Activated CD4-positive, alpha-beta memory T cell treated with anti-CD3 and anti-CD28 coated beads, Interleukin-2, amount 10 ng/mL, durations not matched to agents 7 days and 5 days (primary cell): Measurements from ENCODE around the gene USH2A. TPM values are rescaled to one million over a fixed set of nuclear protein-coding genes. Genes with fewer than 3 reads are reported as not detected.

Experiments used
- CTCF ChIA-PET: fragments of 350-600 bp; sonication (Branson Sonifier 250); formaldehyde crosslinking; loops from one replicate; lab custom pipeline; 2021; ENCODE audit warnings: antibody characterized with exemption, inconsistent platforms; lab: Charles Lee
- POLR2A ChIA-PET: fragments of 350-600 bp; sonication (Branson Sonifier 250); formaldehyde crosslinking; loops from one replicate; lab custom pipeline; 2021; ENCODE audit warnings: antibody characterized with exemption; lab: Charles Lee
- DNase-seq: peaks from one replicate; pipeline ENCODE4 v3.0.0-alpha.2; 2020
- H3K27ac Mint-ChIP-seq: one replicate; pipeline ENCODE4 v1.8.0; 2021; ENCODE audit warnings: mild to moderate bottlenecking, mixed read lengths
- H3K27me3 Mint-ChIP-seq: one replicate; pipeline ENCODE4 v1.8.0; 2021; ENCODE audit warnings: mixed read lengths
- H3K36me3 Mint-ChIP-seq: one replicate; pipeline ENCODE4 v1.8.0; 2021; ENCODE audit warnings: low read depth, mixed read lengths
- H3K4me1 Mint-ChIP-seq: one replicate; pipeline ENCODE4 v1.8.0; 2021; ENCODE audit warnings: mixed read lengths
- H3K4me3 Mint-ChIP-seq: one replicate; pipeline ENCODE4 v1.8.0; 2021; ENCODE audit warnings: mild to moderate bottlenecking, mixed read lengths
- H3K9me3 Mint-ChIP-seq: one replicate; pipeline ENCODE4 v1.8.0; 2021; ENCODE audit warnings: mixed read lengths
- total RNA-seq, 2 experiments: library from RNA; stranded (reverse); gene quantifications; one replicate each; pipeline ENCODE4 v1.2.3, GENCODE V29; 2021

The USH2A gene
- total RNA-seq, 2 experiments from 2014 or later, result not detected

- no peaks in the 10 kb centered on the region for H3K36me3 Mint-ChIP-seq
- POLR2A ChIA-PET, result no interaction called here
- DNase-seq, result no peak
- H3K9me3 Mint-ChIP-seq, result peaks cover 7% of the 10 kb centered on the region
- no peak overlapping the region for H3K4me3 Mint-ChIP-seq
- no peak overlapping the region for H3K27ac Mint-ChIP-seq
- CTCF ChIA-PET, result no interaction called here
- no peaks in the 10 kb centered on the region for H3K4me1 Mint-ChIP-seq
- H3K27me3 Mint-ChIP-seq, result no peaks in the 10 kb centered on the region
These were observed 11.0 kb upstream of the USH2A start for GRCh38 chr1:216434232-216434631.

- H3K27me3 Mint-ChIP-seq, result no peaks in the 10 kb centered on the region
- ChIA-PET CTCF (no interaction called here), POLR2A (no interaction called here)
- no peak overlapping the region for H3K4me3 Mint-ChIP-seq
- H3K36me3 Mint-ChIP-seq, result no peaks in the 10 kb centered on the region
- no peak overlapping the region for H3K27ac Mint-ChIP-seq
- no peaks in the 10 kb centered on the region for H3K4me1 Mint-ChIP-seq
- H3K9me3 Mint-ChIP-seq, result peaks cover 7% of the 10 kb centered on the region
- no peak for DNase-seq
These were observed 9.9 kb upstream of the USH2A start for GRCh38 chr1:216433175-216433574.

GRCh38 chr1:216430744-216431143 lies 7.5 kb upstream of the USH2A start:
- DNase-seq, result no peak
- Mint-ChIP-seq H3K36me3 (no peaks in the 10 kb centered on the region), H3K9me3 (peaks cover 7% of the 10 kb centered on the region), H3K4me3 (no peak overlapping the region), H3K27me3 (no peaks in the 10 kb centered on the region), H3K27ac (no peak overlapping the region), H3K4me1 (no peaks in the 10 kb centered on the region)
- ChIA-PET CTCF (no interaction called here), POLR2A (no interaction called here)

GRCh38 chr1:216425577-216425976 lies 2.3 kb upstream of the USH2A start:
- Mint-ChIP-seq H3K27ac (no peak overlapping the region), H3K36me3 (no peaks in the 10 kb centered on the region), H3K4me1 (no peaks in the 10 kb centered on the region), H3K9me3 (no peaks in the 10 kb centered on the region), H3K27me3 (no peaks in the 10 kb centered on the region), H3K4me3 (no peak overlapping the region)
- ChIA-PET CTCF (no interaction called here), POLR2A (no interaction called here)
- DNase-seq, result no peak

GRCh38 chr1:216420746-216421145 lies 2.5 kb downstream of the USH2A start:
- Mint-ChIP-seq H3K27ac (no peak overlapping the region), H3K36me3 (no peaks in the 10 kb centered on the region), H3K4me1 (no peaks in the 10 kb centered on the region), H3K9me3 (no peaks in the 10 kb centered on the region), H3K4me3 (no peak overlapping the region), H3K27me3 (no peaks in the 10 kb centered on the region)
- DNase-seq, result no peak
- ChIA-PET CTCF (no interaction called here), POLR2A (no interaction called here)

GRCh38 chr1:216420263-216420662 lies 3.0 kb downstream of the USH2A start:
- Mint-ChIP-seq H3K27ac (no peak overlapping the region), H3K27me3 (no peaks in the 10 kb centered on the region), H3K4me1 (no peaks in the 10 kb centered on the region), H3K36me3 (no peaks in the 10 kb centered on the region), H3K4me3 (no peak overlapping the region), H3K9me3 (no peaks in the 10 kb centered on the region)
- ChIA-PET POLR2A (no interaction called here), CTCF (no interaction called here)
- no peak for DNase-seq

- no peak for DNase-seq
- H3K27me3 Mint-ChIP-seq, result no peaks in the 10 kb centered on the region
- H3K27ac Mint-ChIP-seq, result no peak overlapping the region
- no peaks in the 10 kb centered on the region for H3K9me3 Mint-ChIP-seq
- POLR2A ChIA-PET, result no interaction called here
- H3K4me1 Mint-ChIP-seq, result no peaks in the 10 kb centered on the region
- H3K36me3 Mint-ChIP-seq, result no peaks in the 10 kb centered on the region
- CTCF ChIA-PET, result no interaction called here
- no peak overlapping the region for H3K4me3 Mint-ChIP-seq
These were observed 6.8 kb downstream of the USH2A start for GRCh38 chr1:216416488-216416887.

- H3K4me3 Mint-ChIP-seq, result no peak overlapping the region
- no peaks in the 10 kb centered on the region for H3K36me3 Mint-ChIP-seq
- H3K27me3 Mint-ChIP-seq, result no peaks in the 10 kb centered on the region
- H3K4me1 Mint-ChIP-seq, result no peaks in the 10 kb centered on the region
- no peak overlapping the region for H3K27ac Mint-ChIP-seq
- no peaks in the 10 kb centered on the region for H3K9me3 Mint-ChIP-seq
- ChIA-PET CTCF (no interaction called here), POLR2A (no interaction called here)
- DNase-seq, result no peak
These were observed 13.2 kb downstream of the USH2A start for GRCh38 chr1:216410026-216410425.

- CTCF ChIA-PET, result no interaction called here
- Mint-ChIP-seq H3K4me1 (no peaks in the 10 kb centered on the region), H3K4me3 (no peak overlapping the region), H3K36me3 (no peaks in the 10 kb centered on the region), H3K27ac (no peak overlapping the region), H3K27me3 (no peaks in the 10 kb centered on the region), H3K9me3 (peaks cover 14% of the 10 kb centered on the region)
- POLR2A ChIA-PET, result no interaction called here
- DNase-seq, result no peak
These were observed 32.3 kb downstream of the USH2A start for GRCh38 chr1:216390956-216391355.

- peaks cover 10% of the 10 kb centered on the region for H3K9me3 Mint-ChIP-seq
These were observed 33.5 kb downstream of the USH2A start for GRCh38 chr1:216389774-216390173.

GRCh38 chr1:216388558-216388957 lies 34.7 kb downstream of the USH2A start:
- Mint-ChIP-seq H3K4me1 (no peaks in the 10 kb centered on the region), H3K27ac (no peak overlapping the region), H3K4me3 (no peak overlapping the region), H3K9me3 (peaks cover 6% of the 10 kb centered on the region), H3K27me3 (no peaks in the 10 kb centered on the region), H3K36me3 (no peaks in the 10 kb centered on the region)
- ChIA-PET CTCF (no interaction called here), POLR2A (no interaction called here)
- no peak for DNase-seq

More at GRCh38 chr1:216389774-216390173, 33.5 kb downstream of the USH2A start:
- Mint-ChIP-seq H3K27ac (no peak overlapping the region), H3K27me3 (no peaks in the 10 kb centered on the region), H3K4me3 (no peak overlapping the region), H3K4me1 (no peaks in the 10 kb centered on the region), H3K36me3 (no peaks in the 10 kb centered on the region)
- no peak for DNase-seq
- CTCF ChIA-PET, result no interaction called here
- POLR2A ChIA-PET, result no interaction called here

GRCh38 chr1:216387782-216388181 lies 35.5 kb downstream of the USH2A start:
- DNase-seq, result no peak
- Mint-ChIP-seq H3K4me1 (no peaks in the 10 kb centered on the region), H3K9me3 (peaks cover 5% of the 10 kb centered on the region), H3K27ac (no peak overlapping the region), H3K36me3 (no peaks in the 10 kb centered on the region), H3K4me3 (no peak overlapping the region), H3K27me3 (no peaks in the 10 kb centered on the region)
- POLR2A ChIA-PET, result no interaction called here
- CTCF ChIA-PET, result no interaction called here

- no peak overlapping the region for H3K4me3 Mint-ChIP-seq
- no peak overlapping the region for H3K27ac Mint-ChIP-seq
These were observed 43.8 kb downstream of the USH2A start for GRCh38 chr1:216379441-216379840.

GRCh38 chr1:216368249-216368648 lies 55.0 kb downstream of the USH2A start:
- CTCF ChIA-PET, result no interaction called here
- Mint-ChIP-seq H3K27ac (no peak overlapping the region), H3K4me1 (no peaks in the 10 kb centered on the region), H3K4me3 (no peak overlapping the region), H3K27me3 (no peaks in the 10 kb centered on the region), H3K36me3 (no peaks in the 10 kb centered on the region), H3K9me3 (peaks cover 6% of the 10 kb centered on the region)
- DNase-seq, result no peak
- POLR2A ChIA-PET, result no interaction called here

More at GRCh38 chr1:216379441-216379840, 43.8 kb downstream of the USH2A start:
- no peak for DNase-seq
- peaks cover 9% of the 10 kb centered on the region for H3K9me3 Mint-ChIP-seq
- CTCF ChIA-PET, result no interaction called here
- no peaks in the 10 kb centered on the region for H3K27me3 Mint-ChIP-seq
- H3K36me3 Mint-ChIP-seq, result no peaks in the 10 kb centered on the region
- POLR2A ChIA-PET, result no interaction called here
- no peaks in the 10 kb centered on the region for H3K4me1 Mint-ChIP-seq
